ENCODE measurements around the gene DOCK2.
"Not testable (repeated sequence)": the region's sequence is repeated elsewhere in the genome, so short reads cannot be mapped to it uniquely, and the experiment has no call there.

Gene DOCK2

GRCh38 chr5:169706758-169707450, 69.8 kb downstream of the DOCK2 start:
- peak overlapping the region; percentile 84 for H3K27ac Mint-ChIP-seq
- DNase-seq = no peak
- H3K4me3 Mint-ChIP-seq = no peak overlapping the region
- H3K9me3 Mint-ChIP-seq = no peaks in the 10 kb centered on the region
- H3K4me1 Mint-ChIP-seq (ENCODE audit: low read depth) = peaks cover 39% of the 10 kb centered on the region
- peaks cover 98% of the 10 kb centered on the region for H3K36me3 Mint-ChIP-seq (ENCODE audit: low read depth)
- no peaks in the 10 kb centered on the region for H3K27me3 Mint-ChIP-seq

DNA sequence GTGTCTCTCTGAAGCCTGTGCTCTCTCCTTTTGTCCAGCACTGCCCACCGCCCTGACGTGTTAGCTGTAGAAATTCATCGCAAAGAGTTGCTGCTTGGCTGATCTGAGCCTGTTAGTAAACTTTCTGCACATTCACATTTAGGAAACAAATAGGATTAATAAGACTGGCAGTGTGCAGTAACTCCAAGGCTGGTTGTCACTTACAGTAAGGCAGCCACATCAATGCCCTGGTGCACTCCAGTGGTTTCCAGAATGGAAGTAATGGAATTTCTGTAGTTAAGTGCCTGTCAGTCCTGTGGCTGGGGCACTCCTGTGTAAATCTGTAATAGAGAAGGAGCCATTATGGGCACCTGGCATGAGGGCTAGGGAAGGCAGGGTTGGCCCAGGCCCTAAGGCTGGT, 70.6 kb downstream of the DOCK2 start:
- peaks cover 35% of the 10 kb centered on the region for H3K4me1 Mint-ChIP-seq (ENCODE audit: low read depth)
- no peak overlapping the region for H3K4me3 Mint-ChIP-seq
- peak overlapping the region; percentile 2 for H3K27ac Mint-ChIP-seq
- peaks cover 98% of the 10 kb centered on the region for H3K36me3 Mint-ChIP-seq (ENCODE audit: low read depth)
- no peaks in the 10 kb centered on the region for H3K27me3 Mint-ChIP-seq
- no peak for DNase-seq
- no peaks in the 10 kb centered on the region for H3K9me3 Mint-ChIP-seq

DNA sequence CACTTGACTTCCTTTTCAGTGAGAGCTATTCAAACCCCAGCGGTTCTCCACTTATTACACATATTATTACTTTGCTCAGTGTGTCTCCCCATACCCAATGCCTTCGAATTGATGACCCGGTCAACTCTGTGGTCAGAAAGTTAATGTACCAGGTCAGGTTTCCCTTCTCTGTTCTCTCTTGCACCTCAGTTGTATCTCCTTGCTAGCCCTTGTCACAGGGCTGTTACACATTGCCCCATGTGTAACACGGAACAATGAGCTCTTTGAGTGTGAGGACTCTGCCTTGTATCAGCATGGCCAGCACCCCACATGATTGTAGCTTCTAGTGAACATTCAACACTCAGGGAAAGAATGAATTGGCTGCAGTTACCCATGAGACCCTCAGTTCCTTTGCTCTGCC, 73.6 kb downstream of the DOCK2 start:
- peaks cover 100% of the 10 kb centered on the region for H3K36me3 Mint-ChIP-seq (ENCODE audit: low read depth)

GRCh38 chr5:169711551-169712225, 74.6 kb downstream of the DOCK2 start:
- Mint-ChIP-seq H3K36me3 (ENCODE audit: low read depth) (peaks cover 100% of the 10 kb centered on the region), H3K27ac (peak overlapping the region; percentile 59), H3K27me3 (no peaks in the 10 kb centered on the region), H3K4me3 (no peak overlapping the region), H3K9me3 (no peaks in the 10 kb centered on the region), H3K4me1 (ENCODE audit: low read depth) (peaks cover 16% of the 10 kb centered on the region)
- DNase-seq = no peak

More for the DNA sequence above, 73.6 kb downstream of the DOCK2 start:
- Mint-ChIP-seq H3K9me3 (no peaks in the 10 kb centered on the region), H3K27ac (no peak overlapping the region), H3K4me3 (no peak overlapping the region), H3K27me3 (no peaks in the 10 kb centered on the region), H3K4me1 (ENCODE audit: low read depth) (peaks cover 18% of the 10 kb centered on the region)
- DNase-seq = no peak

DNA sequence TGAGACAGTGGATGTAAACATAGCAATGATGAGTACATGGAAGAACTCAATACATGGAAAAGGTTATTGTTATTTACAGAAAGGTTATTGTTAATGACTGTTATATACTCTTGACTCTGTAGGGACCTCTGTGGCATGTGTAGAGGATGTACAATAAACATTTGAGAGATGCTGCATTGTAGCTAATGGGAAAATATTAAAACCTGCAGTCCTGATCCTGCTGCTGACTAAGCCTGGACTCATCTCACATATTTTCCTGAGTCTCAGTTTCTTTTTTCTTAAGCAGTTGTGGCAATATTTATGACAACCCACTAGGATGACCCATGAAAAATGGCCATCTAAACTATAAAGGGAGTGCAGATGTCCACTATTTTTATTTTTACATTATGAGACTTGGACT, 75.4 kb downstream of the DOCK2 start:
- Mint-ChIP-seq H3K27me3 (no peaks in the 10 kb centered on the region), H3K9me3 (no peaks in the 10 kb centered on the region), H3K4me1 (ENCODE audit: low read depth) (peaks cover 12% of the 10 kb centered on the region), H3K36me3 (ENCODE audit: low read depth) (peaks cover 100% of the 10 kb centered on the region), H3K27ac (peak overlapping the region; percentile 19), H3K4me3 (no peak overlapping the region)
- DNase-seq = no peak

DNA sequence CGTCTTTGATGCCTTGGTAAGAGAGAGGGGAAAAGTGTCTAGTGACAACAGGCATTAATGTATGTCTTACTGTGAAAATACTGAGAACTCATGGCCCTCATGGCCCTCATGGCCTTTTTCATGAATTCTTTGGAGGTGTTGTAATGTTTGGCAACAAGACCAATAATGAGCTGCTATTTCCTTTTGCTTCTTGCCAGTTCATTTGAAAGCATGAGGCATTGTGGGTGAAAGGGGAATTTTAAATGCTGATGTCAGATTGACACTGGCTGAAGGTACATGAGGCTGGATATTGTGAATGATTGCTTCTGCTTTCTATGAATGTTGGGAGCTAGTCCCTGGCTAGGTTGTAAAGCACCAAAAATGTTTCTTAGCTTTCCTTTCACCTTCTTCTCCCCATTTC, 79.2 kb downstream of the DOCK2 start:
- Mint-ChIP-seq H3K4me3 (no peak overlapping the region), H3K27me3 (no peaks in the 10 kb centered on the region), H3K9me3 (no peaks in the 10 kb centered on the region), H3K36me3 (ENCODE audit: low read depth) (peaks cover 100% of the 10 kb centered on the region), H3K4me1 (ENCODE audit: low read depth) (peaks cover 26% of the 10 kb centered on the region), H3K27ac (peak overlapping the region; percentile 69)
- DNase-seq = no peak

GRCh38 chr5:169717288-169717687, 80.2 kb downstream of the DOCK2 start:
- H3K27me3 Mint-ChIP-seq = no peaks in the 10 kb centered on the region
- H3K4me3 Mint-ChIP-seq = no peak overlapping the region
- no peak for DNase-seq
- H3K9me3 Mint-ChIP-seq = no peaks in the 10 kb centered on the region
- peaks cover 100% of the 10 kb centered on the region for H3K36me3 Mint-ChIP-seq (ENCODE audit: low read depth)
- peaks cover 26% of the 10 kb centered on the region for H3K4me1 Mint-ChIP-seq (ENCODE audit: low read depth)
- no peak overlapping the region for H3K27ac Mint-ChIP-seq

DNA sequence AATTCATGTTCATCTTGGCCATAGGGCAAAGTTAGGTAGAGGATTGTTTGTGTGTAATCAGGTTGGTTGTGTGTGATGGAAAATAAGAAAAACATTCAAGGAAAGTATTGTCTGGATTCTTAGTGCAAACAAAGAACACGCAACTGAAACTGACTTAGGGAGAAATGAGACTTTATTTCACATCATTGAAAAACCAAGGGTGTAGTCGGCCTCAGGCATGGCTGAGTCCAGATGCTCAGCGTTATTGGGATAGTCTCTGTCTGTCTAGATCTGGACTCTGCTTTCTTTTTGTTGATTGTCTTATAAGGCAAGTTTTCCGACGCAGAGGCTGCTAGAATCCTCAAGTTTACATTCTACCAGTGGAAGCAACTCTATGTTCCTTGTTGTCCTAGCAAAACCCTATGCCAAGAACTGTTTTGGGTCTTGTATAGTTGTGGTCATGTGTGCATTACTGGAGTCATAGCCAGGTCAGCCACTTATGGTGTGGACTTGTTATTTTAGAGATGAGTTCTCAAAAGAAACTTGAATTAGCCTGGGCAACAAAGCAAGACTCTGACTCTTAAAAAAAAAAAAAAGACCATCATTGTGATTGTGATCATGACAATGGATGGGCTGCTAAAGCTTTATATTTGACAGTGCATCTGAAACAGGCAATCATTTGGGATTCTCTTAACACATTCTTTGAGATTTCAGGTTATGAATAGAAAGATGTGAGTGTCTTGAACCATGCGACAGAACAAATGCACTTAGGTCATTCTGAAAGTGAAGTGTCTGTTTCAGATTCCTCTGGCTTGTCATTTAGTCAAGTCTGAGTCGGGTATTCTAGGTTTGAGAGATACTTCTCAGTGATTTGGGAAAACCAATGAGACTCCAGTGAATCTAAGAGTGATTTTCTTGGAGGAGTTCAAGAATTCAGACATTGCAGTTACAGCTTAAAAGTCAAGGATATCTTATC, 82.6 kb downstream of the DOCK2 start:
- Mint-ChIP-seq H3K4me1 (ENCODE audit: low read depth) (peaks cover 26% of the 10 kb centered on the region), H3K27me3 (no peaks in the 10 kb centered on the region), H3K9me3 (no peaks in the 10 kb centered on the region), H3K4me3 (no peak overlapping the region), H3K36me3 (ENCODE audit: low read depth) (peaks cover 100% of the 10 kb centered on the region), H3K27ac (peak overlapping the region; percentile 45)
- DNase-seq = no peak

GRCh38 chr5:169721771-169722170, 84.7 kb downstream of the DOCK2 start:
- Mint-ChIP-seq H3K9me3 (no peaks in the 10 kb centered on the region), H3K4me1 (ENCODE audit: low read depth) (peaks cover 16% of the 10 kb centered on the region), H3K4me3 (no peak overlapping the region), H3K27me3 (no peaks in the 10 kb centered on the region), H3K36me3 (ENCODE audit: low read depth) (peaks cover 98% of the 10 kb centered on the region), H3K27ac (no peak overlapping the region)
- DNase-seq = no peak

GRCh38 chr5:169723103-169723831, 86.2 kb downstream of the DOCK2 start:
- H3K4me3 Mint-ChIP-seq = no peak overlapping the region
- no peaks in the 10 kb centered on the region for H3K9me3 Mint-ChIP-seq
- no peak for DNase-seq
- H3K36me3 Mint-ChIP-seq (ENCODE audit: low read depth) = peaks cover 98% of the 10 kb centered on the region
- peaks cover 23% of the 10 kb centered on the region for H3K4me1 Mint-ChIP-seq (ENCODE audit: low read depth)
- peak overlapping the region; percentile 45 for H3K27ac Mint-ChIP-seq
- no peaks in the 10 kb centered on the region for H3K27me3 Mint-ChIP-seq

DNA sequence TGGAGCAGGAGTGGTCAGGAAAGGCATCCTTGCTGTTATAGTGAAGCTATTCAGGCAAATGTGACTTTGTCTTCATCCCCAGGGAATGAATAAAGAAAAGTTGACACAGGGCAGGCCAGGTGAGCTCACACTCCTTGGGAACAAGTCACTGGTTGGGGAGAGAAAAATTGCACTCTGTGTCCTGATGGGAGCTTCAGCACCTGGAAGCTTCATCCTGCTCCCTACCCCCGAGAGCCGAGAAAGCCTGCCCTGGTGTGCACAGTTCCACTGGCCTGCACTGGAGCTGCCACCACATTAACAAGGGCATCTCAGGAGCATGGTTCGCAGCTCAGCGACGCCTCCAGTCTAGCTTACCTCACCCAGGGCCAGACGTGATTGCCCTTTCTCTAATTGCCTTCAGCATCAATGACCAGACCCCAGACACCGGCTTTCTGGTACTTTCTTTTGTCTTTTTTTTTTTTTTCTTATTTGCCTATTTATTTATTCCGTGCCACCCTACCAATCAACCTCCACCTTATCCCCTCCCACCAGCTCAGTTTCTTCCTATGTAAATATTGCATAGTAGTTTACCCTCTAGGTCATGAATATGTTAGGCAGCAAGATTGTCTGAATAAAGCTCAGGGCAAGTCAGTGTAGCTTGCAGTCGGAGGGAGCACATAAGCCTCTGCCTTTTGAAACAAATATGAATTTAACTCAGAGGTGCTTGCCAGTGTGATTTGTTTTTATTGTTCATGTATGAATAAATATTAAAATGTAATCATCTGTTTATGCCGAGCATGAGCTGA, 87.4 kb downstream of the DOCK2 start:
- no peaks in the 10 kb centered on the region for H3K9me3 Mint-ChIP-seq
- H3K36me3 Mint-ChIP-seq (ENCODE audit: low read depth) = peaks cover 98% of the 10 kb centered on the region
- no peak overlapping the region for H3K4me3 Mint-ChIP-seq
- H3K27me3 Mint-ChIP-seq = no peaks in the 10 kb centered on the region
- DNase-seq = no peak
- peaks cover 17% of the 10 kb centered on the region for H3K4me1 Mint-ChIP-seq (ENCODE audit: low read depth)
- H3K27ac Mint-ChIP-seq = no peak overlapping the region

DNA sequence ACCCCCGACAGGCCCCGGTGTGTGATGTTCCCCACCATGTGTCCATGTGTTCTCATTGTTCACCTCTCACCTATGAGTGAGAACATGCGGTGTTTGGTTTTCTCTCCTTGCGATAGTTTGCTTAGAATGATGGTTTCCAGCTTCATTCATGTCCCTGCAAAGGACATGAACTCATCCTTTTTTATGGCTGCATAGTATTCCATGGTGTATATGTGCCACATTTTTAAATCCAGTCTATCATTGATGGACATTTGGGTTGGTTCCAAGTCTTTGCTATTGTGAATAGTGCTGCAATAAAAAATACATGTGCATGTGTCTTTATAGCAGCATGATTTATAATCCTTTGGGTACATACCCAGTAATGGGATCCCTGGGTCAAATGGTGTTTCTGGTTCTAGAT, 88.6 kb downstream of the DOCK2 start:
- not testable (repeated sequence) for DNase-seq, H3K9me3 Mint-ChIP-seq, H3K27me3 Mint-ChIP-seq, H3K4me3 Mint-ChIP-seq, H3K27ac Mint-ChIP-seq
- H3K4me1 Mint-ChIP-seq (ENCODE audit: low read depth) = peaks cover 11% of the 10 kb centered on the region
- peaks cover 96% of the 10 kb centered on the region for H3K36me3 Mint-ChIP-seq (ENCODE audit: low read depth)

GRCh38 chr5:169728418-169728817, 91.3 kb downstream of the DOCK2 start:
- Mint-ChIP-seq H3K9me3 (no peaks in the 10 kb centered on the region), H3K27ac (no peak overlapping the region), H3K4me1 (ENCODE audit: low read depth) (peaks cover 22% of the 10 kb centered on the region), H3K36me3 (ENCODE audit: low read depth) (peaks cover 93% of the 10 kb centered on the region), H3K4me3 (no peak overlapping the region), H3K27me3 (no peaks in the 10 kb centered on the region)
- DNase-seq = no peak
